Measurements from ENCODE around the gene COL8A1. TPM values are rescaled to one million over a fixed set of nuclear protein-coding genes. Genes with fewer than 3 reads are reported as not detected.

The COL8A1 gene
- polyA plus RNA-seq, 3 donors = 6.8 to 9.1 (median 7.9) TPM

DNA sequence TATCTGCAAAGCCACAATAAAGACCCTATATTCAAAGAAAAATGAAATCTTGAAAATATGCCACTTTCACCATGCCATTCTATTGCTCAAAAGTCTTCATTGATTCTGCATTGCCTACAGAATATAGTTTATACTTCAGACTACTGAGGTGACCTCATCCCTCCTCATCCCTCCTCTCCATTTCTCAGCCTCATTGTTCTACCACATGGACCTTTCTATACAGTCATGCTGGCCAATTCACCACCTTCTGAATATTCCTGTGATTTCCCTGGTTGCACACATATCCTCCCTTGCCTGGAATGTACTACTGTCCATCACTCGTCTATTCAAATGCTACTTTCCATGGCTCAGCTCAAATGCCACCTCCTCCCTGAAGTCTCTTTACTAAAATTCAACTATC lies 3.5 kb upstream of the COL8A1 start:
- DNase-seq (ENCODE audit: extremely low read depth in 1 of 11, low read depth in 9 of 11, low spot score in 4 of 11) = no peak

GRCh38 chr3:99635348-99635747 lies 3.0 kb upstream of the COL8A1 start:
- no peak for DNase-seq (ENCODE audit: extremely low read depth in 1 of 11, low read depth in 9 of 11, low spot score in 4 of 11)

DNA sequence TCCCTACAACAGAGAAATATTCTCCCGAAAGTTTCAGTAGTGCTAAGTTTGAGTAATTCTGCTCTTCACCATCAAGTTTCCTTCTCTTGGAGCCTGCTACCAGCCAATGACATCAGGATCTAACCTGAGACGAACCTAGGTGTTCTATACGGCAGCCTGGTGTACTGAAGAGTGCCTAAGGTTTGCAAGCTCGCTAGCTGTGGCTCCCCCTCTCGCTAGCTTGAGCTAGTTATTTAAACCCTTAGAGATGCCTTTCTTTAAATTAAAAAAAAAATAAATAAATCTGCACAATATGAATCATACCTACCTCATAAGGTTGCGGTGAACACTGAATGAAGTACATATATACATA lies 1.4 kb upstream of the COL8A1 start:
- no peak for DNase-seq (ENCODE audit: extremely low read depth in 1 of 11, low read depth in 9 of 11, low spot score in 4 of 11)

DNA sequence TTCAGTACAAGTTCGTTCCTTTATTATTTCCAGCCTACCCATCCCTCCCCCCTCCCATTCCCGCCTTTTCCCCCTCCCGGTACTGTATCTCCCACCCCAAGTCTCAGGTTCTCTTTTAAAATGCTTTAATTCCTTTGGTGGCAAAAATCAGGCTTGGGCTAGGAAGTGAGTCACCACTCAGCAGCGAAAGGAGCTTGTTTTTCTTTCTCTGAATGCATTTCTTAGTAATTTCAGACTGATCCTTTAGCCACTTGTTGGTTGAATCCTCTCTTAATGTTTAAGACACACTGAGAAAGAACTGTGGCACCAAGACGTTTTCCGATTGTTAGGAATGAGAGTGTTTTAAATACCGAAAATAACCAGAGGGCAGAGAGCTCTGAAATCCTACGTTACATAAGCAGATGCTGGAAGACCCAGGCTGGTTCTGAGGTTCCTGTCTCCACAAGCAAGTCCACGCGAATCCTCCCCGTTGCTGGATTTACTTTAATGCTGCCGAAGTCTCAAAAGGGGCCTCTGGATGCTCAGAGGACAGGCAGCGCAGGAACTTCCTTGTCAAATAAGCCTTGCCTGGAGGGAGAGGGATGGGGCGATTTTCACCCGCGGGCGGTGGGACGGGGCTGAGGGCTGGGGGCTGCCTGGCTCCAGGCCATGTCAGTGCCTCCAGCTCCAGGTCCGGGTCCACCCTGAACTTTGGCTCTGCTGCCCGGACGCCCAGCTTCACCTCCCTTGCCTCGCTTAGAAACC lies 854 bp upstream of the COL8A1 start:
- DNase-seq (ENCODE audit: extremely low read depth in 1 of 11, low read depth in 9 of 11, low spot score in 4 of 11) = peak in 1 of 11 donors; percentile 29

DNA sequence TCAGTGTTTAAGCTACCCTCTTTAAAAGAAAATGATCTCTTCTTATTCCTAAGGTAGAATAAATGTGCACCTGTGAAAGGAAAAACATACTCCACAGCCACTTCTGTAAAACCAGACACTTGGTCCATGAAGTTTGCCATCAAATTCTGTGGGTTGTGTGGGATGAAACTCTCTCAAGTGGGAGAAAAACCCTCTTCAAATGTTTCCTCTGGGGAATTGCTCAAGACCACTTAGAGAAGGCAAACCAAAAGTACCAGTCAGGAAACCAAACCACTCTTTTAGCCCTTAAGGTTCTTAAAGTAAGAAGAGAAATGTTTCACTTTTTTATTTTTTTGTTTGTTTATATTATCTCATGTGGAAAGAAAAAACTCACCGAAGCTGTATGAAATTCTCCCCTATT lies 1.2 kb downstream of the COL8A1 start:
- no peak for DNase-seq (ENCODE audit: extremely low read depth in 1 of 11, low read depth in 9 of 11, low spot score in 4 of 11)

DNA sequence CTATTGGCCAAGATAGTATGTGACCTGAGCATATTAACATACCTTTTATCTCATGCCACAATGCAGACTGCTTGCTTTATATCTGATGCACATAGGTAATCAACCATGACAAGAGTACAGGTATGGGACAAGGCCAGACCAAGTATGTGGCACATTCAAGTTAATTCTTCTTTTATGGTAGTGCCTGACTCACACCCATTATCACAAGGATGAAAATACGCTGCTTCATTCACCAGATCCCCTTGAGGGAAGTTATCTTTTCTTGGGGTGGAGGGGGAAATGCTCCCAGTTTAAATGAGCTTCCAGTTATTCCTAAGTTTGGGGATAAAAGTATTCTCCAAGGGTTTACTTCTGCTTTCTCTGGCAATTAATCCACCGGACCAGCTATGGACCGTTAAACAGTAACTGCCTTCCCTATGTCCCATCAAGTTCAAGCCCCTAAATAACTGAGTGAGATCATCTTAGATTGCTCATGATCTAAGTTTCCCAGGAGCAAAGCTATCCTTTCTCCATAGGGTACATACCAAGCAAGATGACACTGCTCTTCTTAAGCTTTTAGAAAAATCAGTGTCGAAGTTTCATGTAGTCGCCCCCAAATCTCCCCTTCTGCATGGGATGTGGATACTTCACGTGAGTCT lies 1.9 kb downstream of the COL8A1 start:
- DNase-seq (ENCODE audit: extremely low read depth in 1 of 11, low read depth in 9 of 11, low spot score in 4 of 11) = no peak

DNA sequence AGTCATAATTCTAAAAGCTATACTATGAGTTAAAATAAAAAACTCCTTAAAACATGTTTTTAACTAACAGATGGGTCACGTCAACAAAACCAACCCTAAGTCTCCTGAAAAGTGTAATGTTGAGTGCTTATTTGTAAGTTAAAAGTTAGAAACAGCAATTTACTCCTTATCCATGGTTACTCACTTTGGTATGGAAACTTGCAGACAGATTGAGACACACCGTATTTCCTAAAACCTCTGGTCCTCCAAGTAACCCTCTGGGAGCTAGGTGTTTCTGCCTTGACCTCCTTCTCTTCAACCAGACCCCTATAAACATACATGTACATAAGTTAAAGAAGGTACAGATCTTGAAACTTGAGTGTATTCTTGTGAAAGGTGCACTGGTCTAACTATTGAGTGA lies 3.1 kb downstream of the COL8A1 start:
- no peak for DNase-seq (ENCODE audit: extremely low read depth in 1 of 11, low read depth in 9 of 11, low spot score in 4 of 11)

DNA sequence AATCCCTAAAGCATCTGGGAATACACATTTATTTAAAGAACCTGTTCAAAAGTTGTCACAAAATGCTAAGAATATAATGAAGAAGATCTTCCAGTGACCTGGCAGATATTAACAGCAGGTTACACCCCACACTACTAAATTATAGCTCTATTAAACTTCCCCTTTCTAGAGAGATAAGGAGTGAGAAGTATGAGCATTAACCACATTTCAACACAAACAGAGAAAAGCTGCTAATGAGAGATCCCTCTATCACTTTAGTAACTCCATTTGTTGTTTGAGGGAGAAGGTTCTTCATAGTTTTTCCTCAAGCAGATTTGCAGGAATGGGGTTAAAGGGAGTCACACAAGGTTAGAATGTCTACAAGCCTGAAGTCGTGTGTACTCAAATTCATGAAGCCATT lies 3.6 kb downstream of the COL8A1 start:
- no peak for DNase-seq (ENCODE audit: extremely low read depth in 1 of 11, low read depth in 9 of 11, low spot score in 4 of 11)

GRCh38 chr3:99644017-99644416 lies 5.6 kb downstream of the COL8A1 start:
- DNase-seq (ENCODE audit: extremely low read depth in 1 of 11, low read depth in 9 of 11, low spot score in 4 of 11) = no peak

GRCh38 chr3:99644746-99645145 lies 6.4 kb downstream of the COL8A1 start:
- DNase-seq (ENCODE audit: extremely low read depth in 1 of 11, low read depth in 9 of 11, low spot score in 4 of 11) = no peak

GRCh38 chr3:99645277-99646106 lies 7.1 kb downstream of the COL8A1 start:
- no peak for DNase-seq (ENCODE audit: extremely low read depth in 1 of 11, low read depth in 9 of 11, low spot score in 4 of 11)

GRCh38 chr3:99646107-99646435 lies 7.7 kb downstream of the COL8A1 start:
- DNase-seq (ENCODE audit: extremely low read depth in 1 of 11, low read depth in 9 of 11, low spot score in 4 of 11) = no peak

- DNase-seq (ENCODE audit: extremely low read depth in 1 of 11, low read depth in 9 of 11, low spot score in 4 of 11) = no peak
Measured at GRCh38 chr3:99647081-99647480, 8.7 kb downstream of the COL8A1 start.

GRCh38 chr3:99648101-99648500 lies 9.7 kb downstream of the COL8A1 start:
- DNase-seq (ENCODE audit: extremely low read depth in 1 of 11, low read depth in 9 of 11, low spot score in 4 of 11) = no peak

DNA sequence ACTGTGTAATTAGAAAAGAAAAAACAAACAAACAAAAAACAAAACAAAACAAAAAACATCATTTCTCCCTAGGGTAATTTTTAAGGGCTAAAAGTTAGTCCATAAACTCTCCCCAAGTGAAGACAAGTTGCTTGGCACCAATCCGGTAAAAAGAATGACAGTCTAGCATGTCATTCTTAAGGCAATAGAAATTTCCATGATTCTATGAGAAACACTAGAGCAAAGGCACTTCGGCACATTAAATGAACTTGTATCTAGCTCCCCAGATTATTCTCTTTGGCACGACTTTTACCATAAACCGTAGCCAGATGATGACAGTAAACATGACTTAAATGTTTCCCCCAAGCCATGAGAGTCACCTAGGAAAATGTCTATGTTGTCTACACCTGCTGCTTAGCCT lies 10.1 kb downstream of the COL8A1 start:
- no peak for DNase-seq (ENCODE audit: extremely low read depth in 1 of 11, low read depth in 9 of 11, low spot score in 4 of 11)

GRCh38 chr3:99651531-99651930 lies 13.1 kb downstream of the COL8A1 start:
- peak in 1 of 11 donors; percentile 46 for DNase-seq (ENCODE audit: extremely low read depth in 1 of 11, low read depth in 9 of 11, low spot score in 4 of 11)

DNA sequence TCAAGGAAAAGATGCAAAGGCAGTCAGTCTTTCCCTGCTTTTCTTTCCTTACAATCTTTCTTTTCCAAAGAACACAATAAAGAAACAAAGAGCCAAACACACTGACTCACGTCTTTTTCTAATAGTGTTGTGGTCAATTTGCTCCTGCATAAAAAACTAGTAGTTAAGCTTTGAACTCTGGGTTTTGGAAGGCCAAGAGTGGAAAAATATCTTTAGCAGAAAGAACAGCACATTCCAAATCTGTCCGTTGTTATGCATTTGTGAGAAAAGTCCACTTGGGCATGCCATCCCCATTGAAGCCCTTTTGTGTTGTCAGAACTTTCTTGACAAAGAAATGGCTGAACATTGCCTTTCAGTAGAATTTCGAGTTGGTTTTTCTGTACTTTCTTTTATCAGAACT lies 18.2 kb downstream of the COL8A1 start:
- DNase-seq (ENCODE audit: extremely low read depth in 1 of 11, low read depth in 9 of 11, low spot score in 4 of 11) = no peak

DNA sequence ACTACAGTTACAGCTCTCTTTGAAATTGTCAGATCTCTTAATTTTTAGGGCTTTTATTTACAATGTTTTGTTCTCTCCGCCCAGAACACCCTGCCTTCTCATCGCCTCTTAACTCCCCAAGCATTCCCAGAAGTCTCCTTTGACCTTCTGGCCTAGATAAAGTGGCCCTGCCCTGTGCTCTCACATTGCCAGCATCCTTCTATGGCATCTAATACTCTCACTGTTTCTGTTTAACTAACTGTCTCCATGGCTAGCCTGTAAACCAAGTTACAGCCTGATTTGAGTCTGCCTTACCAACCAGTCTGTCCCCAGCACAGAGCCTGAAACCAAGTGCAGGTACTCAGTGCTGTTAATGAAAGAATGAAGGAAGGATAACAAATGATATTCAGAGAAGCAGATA lies 19.9 kb downstream of the COL8A1 start:
- DNase-seq (ENCODE audit: extremely low read depth in 1 of 11, low read depth in 9 of 11, low spot score in 4 of 11) = no peak

DNA sequence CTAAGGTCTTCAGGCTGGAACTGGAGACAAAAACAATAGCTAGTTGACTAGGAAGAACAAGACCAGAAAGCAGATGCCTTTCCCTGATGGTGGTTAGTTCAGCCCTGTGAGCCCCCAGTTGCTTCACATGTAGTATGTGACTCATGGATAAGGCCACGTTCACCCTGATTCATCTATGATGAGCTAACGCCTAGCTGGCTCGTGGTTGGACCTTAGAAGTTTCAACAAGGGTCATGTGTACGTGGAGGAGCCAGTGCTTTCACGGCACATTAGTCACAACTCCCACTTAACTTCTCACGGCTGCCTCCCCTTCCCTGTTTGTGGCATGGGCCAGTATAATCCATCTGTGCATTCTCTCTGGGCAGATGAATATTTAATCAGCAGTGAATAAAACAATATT lies 20.6 kb downstream of the COL8A1 start:
- no peak for DNase-seq (ENCODE audit: extremely low read depth in 1 of 11, low read depth in 9 of 11, low spot score in 4 of 11)

GRCh38 chr3:99659951-99660350 lies 21.6 kb downstream of the COL8A1 start:
- DNase-seq (ENCODE audit: extremely low read depth in 1 of 11, low read depth in 9 of 11, low spot score in 4 of 11) = no peak

All from renal cortex interstitium (tissue), 11 donors.